ENCODE data around the gene TMEM218. TPM values are rescaled to one million over a fixed set of nuclear protein-coding genes. Genes with fewer than 3 reads are reported as not detected.

TMEM218 gene
- total and polyA plus RNA-seq, 2 experiments from 2014 or later = 30.1 to 44.9 TPM

DNA sequence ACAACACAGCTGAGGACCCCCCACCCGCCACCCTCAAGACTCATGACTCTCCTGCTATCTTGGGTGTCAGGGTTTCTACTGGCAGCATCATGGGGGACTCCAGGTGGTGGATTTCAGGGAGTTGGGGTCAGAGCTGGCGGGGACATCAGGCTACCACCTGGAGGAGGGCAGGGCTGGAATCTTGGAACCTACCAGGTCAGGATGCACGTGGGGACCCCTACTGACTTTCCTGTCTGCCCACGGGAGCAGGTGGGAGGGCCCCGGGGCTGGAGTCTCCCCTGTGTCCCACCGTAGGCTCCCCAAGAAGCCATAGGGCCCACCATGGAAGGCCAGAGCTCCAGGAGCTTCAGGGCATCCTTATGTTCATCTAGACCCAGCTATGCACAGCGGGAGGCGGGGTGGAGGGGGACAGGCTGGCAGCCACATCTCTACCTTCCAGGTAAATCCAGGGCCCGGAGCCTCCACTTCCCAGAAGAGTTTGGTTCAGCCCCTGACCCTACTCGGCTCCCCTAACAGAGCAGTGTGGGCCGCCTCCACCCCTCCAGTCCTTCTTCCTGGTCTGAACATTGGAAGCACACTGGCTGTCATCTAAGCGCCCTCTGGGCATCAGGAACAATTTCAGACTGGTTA lies 38.4 kb downstream of the TMEM218 start:
- Histone ChIP-seq H2AFZ (no peak overlapping the region), H3K79me2 (ENCODE audit: insufficient read depth) (no peaks in the 10 kb centered on the region), H3K9me3 (ENCODE audit: low read depth) (no peaks in the 10 kb centered on the region), H3K27me3 (replicated peaks; ENCODE audit: insufficient read depth) (no peaks in the 10 kb centered on the region), H3K4me3 (no peak overlapping the region), H3K4me2 (ENCODE audit: unreplicated experiment) (no peak overlapping the region), H3K27ac (no peak overlapping the region), H3K9ac (no peak overlapping the region), H3K4me1 (ENCODE audit: insufficient read depth) (peaks cover 24% of the 10 kb centered on the region), H3F3A (ENCODE audit: insufficient read depth) (no peaks in the 10 kb centered on the region), H4K20me1 (ENCODE audit: insufficient read depth) (no peaks in the 10 kb centered on the region), H3K9me2 (ENCODE audit: insufficient read depth) (no peaks in the 10 kb centered on the region), H3K36me3 (ENCODE audit: low read depth) (no peaks in the 10 kb centered on the region)
- TF ChIP-seq EZH2phosphoT487 (IDR thresholded peaks at IDR 0.05; ENCODE audit: insufficient read depth, low read depth) (no peak), EZH2 (IDR thresholded peaks at IDR 0.05; ENCODE audit: insufficient read depth, poor library complexity, severe bottlenecking) (no peak)
- in situ Hi-C loops (cut with MboI) = no loop called here
- no peak for DNase-seq
- 81 to 86% methylated on average over 12 of the region's 12 CpGs for WGBS, 2 experiments (ENCODE audit: low coverage in 1 of 2, low lambda C conversion rate in 2 of 2, missing lambda C conversion rate in 2 of 2)

DNA sequence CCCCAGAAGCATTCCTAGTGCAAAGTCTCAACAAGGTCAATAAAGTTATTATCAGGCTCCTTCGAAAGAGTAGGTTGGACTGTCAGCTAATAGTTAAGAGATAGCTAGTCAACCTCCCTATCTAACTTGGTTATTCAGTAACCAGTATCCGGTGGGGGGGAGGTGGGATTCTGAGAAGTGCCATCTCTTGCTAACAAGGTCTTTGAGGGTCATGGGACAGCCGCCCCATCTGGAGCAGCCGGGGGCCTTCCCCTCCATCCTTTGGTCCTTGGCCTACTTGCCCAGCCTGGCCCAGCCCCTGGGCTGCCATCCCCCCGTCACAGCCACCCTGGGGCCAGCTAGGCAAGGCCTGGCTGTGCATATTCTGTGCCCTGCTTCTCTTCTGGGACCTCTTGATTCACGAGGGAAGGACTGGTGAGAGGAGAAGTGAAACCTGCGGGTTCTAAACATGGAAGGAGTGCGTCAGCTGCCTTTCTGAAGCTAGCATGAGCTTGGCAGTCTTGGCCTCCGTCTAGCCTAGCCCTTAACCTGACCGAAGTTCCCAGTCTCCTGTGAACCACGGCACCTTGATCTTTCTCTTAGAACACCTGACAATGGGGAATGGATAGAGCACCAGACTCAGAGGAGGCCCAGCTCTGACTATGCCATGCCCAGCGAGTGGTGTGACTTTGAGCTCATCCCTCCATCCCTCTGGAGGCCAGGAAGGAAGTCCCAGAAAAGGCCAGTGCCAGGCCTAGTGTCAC lies 39.0 kb downstream of the TMEM218 start:
- 83 to 91% methylated on average over 12 of the region's 12 CpGs for WGBS, 2 experiments (ENCODE audit: low coverage in 1 of 2, low lambda C conversion rate in 2 of 2, missing lambda C conversion rate in 2 of 2)
- no peak for DNase-seq

DNA sequence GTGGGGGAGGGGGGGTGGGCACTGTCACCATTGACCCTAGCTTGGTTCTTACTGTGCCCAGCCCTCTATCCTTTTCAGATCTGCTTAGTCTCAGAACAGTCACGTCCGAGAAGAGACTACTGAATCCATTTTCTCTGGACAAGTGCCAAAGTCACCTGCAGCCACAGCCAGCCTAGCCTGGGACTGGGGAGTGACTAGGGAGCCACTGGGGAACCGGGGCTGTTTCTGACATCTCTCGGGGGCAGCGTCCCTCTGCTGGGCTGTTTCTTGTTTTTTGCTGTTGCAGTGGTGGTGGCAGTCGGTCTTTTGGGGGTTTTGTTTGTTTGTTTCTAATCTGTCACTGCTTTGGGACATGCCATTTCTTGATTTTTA lies 39.6 kb downstream of the TMEM218 start:
- Histone ChIP-seq H3K79me2 (ENCODE audit: insufficient read depth) (no peaks in the 10 kb centered on the region), H3F3A (ENCODE audit: insufficient read depth) (no peaks in the 10 kb centered on the region), H3K9ac (no peak overlapping the region), H3K4me1 (ENCODE audit: insufficient read depth) (peaks cover 24% of the 10 kb centered on the region), H3K27me3 (replicated peaks; ENCODE audit: insufficient read depth) (no peaks in the 10 kb centered on the region), H3K9me2 (ENCODE audit: insufficient read depth) (no peaks in the 10 kb centered on the region), H4K20me1 (ENCODE audit: insufficient read depth) (no peaks in the 10 kb centered on the region), H3K36me3 (ENCODE audit: low read depth) (no peaks in the 10 kb centered on the region), H3K4me3 (no peak overlapping the region), H3K4me2 (ENCODE audit: unreplicated experiment) (no peak overlapping the region), H3K9me3 (ENCODE audit: low read depth) (no peaks in the 10 kb centered on the region), H3K27ac (no peak overlapping the region), H2AFZ (no peak overlapping the region)
- in situ Hi-C loops (cut with MboI) = no loop called here
- no peak for TF ChIP-seq EZH2 (IDR thresholded peaks at IDR 0.05; ENCODE audit: insufficient read depth, poor library complexity, severe bottlenecking)
- no peak for TF ChIP-seq EZH2phosphoT487 (IDR thresholded peaks at IDR 0.05; ENCODE audit: insufficient read depth, low read depth)
- no peak for DNase-seq
- WGBS, 2 experiments (ENCODE audit: low coverage in 1 of 2, low lambda C conversion rate in 2 of 2, missing lambda C conversion rate in 2 of 2) = 62 to 66% methylated on average over 6 of the region's 6 CpGs

More for the DNA sequence above, 39.0 kb downstream of the TMEM218 start:
- no peaks in the 10 kb centered on the region for H3K36me3 ChIP-seq (ENCODE audit: low read depth)
- H3K9ac ChIP-seq = no peak overlapping the region
- no peak overlapping the region for H2AFZ ChIP-seq
- no peaks in the 10 kb centered on the region for H3K9me3 ChIP-seq (ENCODE audit: low read depth)
- H3K4me1 ChIP-seq (ENCODE audit: insufficient read depth) = peaks cover 24% of the 10 kb centered on the region
- no peak overlapping the region for H3K4me3 ChIP-seq
- H3K4me2 ChIP-seq (ENCODE audit: unreplicated experiment) = no peak overlapping the region
- H3K27me3 ChIP-seq (replicated peaks; ENCODE audit: insufficient read depth) = no peaks in the 10 kb centered on the region
- no peaks in the 10 kb centered on the region for H4K20me1 ChIP-seq (ENCODE audit: insufficient read depth)
- H3F3A ChIP-seq (ENCODE audit: insufficient read depth) = no peaks in the 10 kb centered on the region
- in situ Hi-C loops (cut with MboI) = no loop called here
- no peaks in the 10 kb centered on the region for H3K9me2 ChIP-seq (ENCODE audit: insufficient read depth)
- TF ChIP-seq EZH2 (IDR thresholded peaks at IDR 0.05; ENCODE audit: insufficient read depth, poor library complexity, severe bottlenecking) (no peak), EZH2phosphoT487 (IDR thresholded peaks at IDR 0.05; ENCODE audit: insufficient read depth, low read depth) (no peak)
- no peak overlapping the region for H3K27ac ChIP-seq
- no peaks in the 10 kb centered on the region for H3K79me2 ChIP-seq (ENCODE audit: insufficient read depth)

DNA sequence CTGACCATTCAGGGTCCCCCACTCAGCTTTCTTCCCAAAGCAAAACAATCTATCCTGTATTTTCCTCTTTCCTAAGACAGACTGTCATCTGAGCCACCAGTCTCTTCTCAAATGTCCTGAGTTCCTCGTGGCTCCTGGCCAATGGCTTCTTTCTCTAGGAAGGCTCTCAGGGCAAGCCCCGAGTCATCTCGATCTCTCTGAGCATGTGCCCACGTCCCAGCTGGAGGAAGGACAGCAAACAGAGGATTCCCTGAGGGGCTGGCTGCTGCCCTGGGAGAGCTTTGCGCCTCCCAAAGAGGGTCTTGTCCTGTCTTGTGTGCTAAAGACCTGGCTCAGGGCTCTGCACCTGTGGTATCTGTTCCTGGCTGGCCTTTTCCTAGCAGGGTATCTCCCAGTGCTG lies 40.0 kb downstream of the TMEM218 start:
- WGBS, 2 experiments (ENCODE audit: low coverage in 1 of 2, low lambda C conversion rate in 2 of 2, missing lambda C conversion rate in 2 of 2) = 86 to 87% methylated on average over 5 of the region's 5 CpGs
- Histone ChIP-seq H3F3A (ENCODE audit: insufficient read depth) (no peaks in the 10 kb centered on the region), H4K20me1 (ENCODE audit: insufficient read depth) (no peaks in the 10 kb centered on the region), H3K36me3 (ENCODE audit: low read depth) (no peaks in the 10 kb centered on the region), H3K79me2 (ENCODE audit: insufficient read depth) (no peaks in the 10 kb centered on the region), H3K27me3 (replicated peaks; ENCODE audit: insufficient read depth) (no peaks in the 10 kb centered on the region), H3K4me1 (ENCODE audit: insufficient read depth) (peaks cover 24% of the 10 kb centered on the region), H3K27ac (no peak overlapping the region), H3K9me3 (ENCODE audit: low read depth) (no peaks in the 10 kb centered on the region), H3K4me2 (ENCODE audit: unreplicated experiment) (no peak overlapping the region), H3K9me2 (ENCODE audit: insufficient read depth) (no peaks in the 10 kb centered on the region), H3K9ac (no peak overlapping the region), H3K4me3 (no peak overlapping the region), H2AFZ (peak overlapping the region; percentile 59; the same call in 1 of the 2 replicates)
- DNase-seq = peak; percentile 36
- in situ Hi-C loops (cut with MboI) = no loop called here
- TF ChIP-seq EZH2phosphoT487 (IDR thresholded peaks at IDR 0.05; ENCODE audit: insufficient read depth, low read depth) (no peak), EZH2 (IDR thresholded peaks at IDR 0.05; ENCODE audit: insufficient read depth, poor library complexity, severe bottlenecking) (no peak)

Data from GM23248 (cell line).